MM.1S (cell line): ENCODE data around the gene APBB2.

Experiments used
- DNase-seq: peaks from one replicate; pipeline ENCODE4 v3.0.0-alpha.2; 2015
- H2AFZ ChIP-seq: fragments of 300-600 bp; sonication (generic); 2 replicates; pipeline ENCODE4 v1.6.0; 2016; ENCODE audit warnings: antibody characterized with exemption, low read length
- H3F3A ChIP-seq: fragments of 300-600 bp; sonication (generic); 2 replicates; pipeline ENCODE4 v1.6.1; 2016; ENCODE audit warnings: mild to moderate bottlenecking, antibody characterized with exemption, low read length, moderate library complexity, mixed read lengths; ENCODE audit not compliant: insufficient read depth
- H3K27ac ChIP-seq: fragments of 300-600 bp; sonication (generic); 2 replicates; pipeline ENCODE4 v1.5.1; 2016; ENCODE audit warnings: mild to moderate bottlenecking, low read length
- H3K27me3 ChIP-seq: fragments of 300-600 bp; sonication (generic); replicated peaks from 2 replicates; pipeline ENCODE4 v1.6.0; 2016; ENCODE audit warnings: low read length; ENCODE audit not compliant: insufficient read depth
- H3K36me3 ChIP-seq: fragments of 300-600 bp; sonication (generic); replicated peaks from 2 replicates; pipeline ENCODE4 v1.6.1; 2016; ENCODE audit warnings: mild to moderate bottlenecking, low read length, mixed read lengths; ENCODE audit not compliant: insufficient read depth
- H3K4me1 ChIP-seq: fragments of 300-600 bp; sonication (generic); 2 replicates; pipeline ENCODE4 v1.6.1; 2016; ENCODE audit warnings: low read length, mixed read lengths
- H3K4me2 ChIP-seq: fragments of 300-600 bp; sonication (generic); 2 replicates; pipeline ENCODE4 v1.6.0; 2016; ENCODE audit warnings: low read depth, low read length
- H3K4me3 ChIP-seq: fragments of 300-600 bp; sonication (generic); 2 replicates; pipeline ENCODE4 v1.5.1; 2016; ENCODE audit warnings: low read length, mixed read lengths
- H3K79me2 ChIP-seq: fragments of 300-600 bp; sonication (generic); 2 replicates; pipeline ENCODE4 v1.6.1; 2016; ENCODE audit warnings: mixed run types, low read length, mixed read lengths
- H3K9ac ChIP-seq: fragments of 300-600 bp; sonication (generic); 2 replicates; pipeline ENCODE4 v1.6.1; 2016; ENCODE audit warnings: low read length, mixed read lengths
- H3K9me2 ChIP-seq: fragments of 300-600 bp; sonication (generic); replicated peaks from 2 replicates; pipeline ENCODE4 v1.6.1; 2016; ENCODE audit warnings: mild to moderate bottlenecking, low read length, mixed read lengths; ENCODE audit not compliant: insufficient read depth
- H3K9me3 ChIP-seq: fragments of 300-600 bp; sonication (generic); replicated peaks from 2 replicates; pipeline ENCODE4 v1.6.1; 2016; ENCODE audit warnings: mild to moderate bottlenecking, low read length, mixed read lengths; ENCODE audit not compliant: insufficient read depth
- H4K20me1 ChIP-seq: fragments of 300-600 bp; sonication (generic); 2 replicates; pipeline ENCODE4 v1.6.1; 2016; ENCODE audit warnings: mild to moderate bottlenecking, low read length, moderate library complexity, mixed read lengths; ENCODE audit not compliant: insufficient read depth
- EZH2 ChIP-seq: fragments of 300-600 bp; sonication (generic); optimal IDR thresholded peaks from 2 replicates; pipeline ENCODE3; 2017; ENCODE audit warnings: low read depth, mild to moderate bottlenecking, antibody characterized with exemption, low read length, mixed read lengths
- EZH2phosphoT487 ChIP-seq: fragments of 300-600 bp; sonication (generic); IDR thresholded peaks from 2 replicates; pipeline ENCODE4 v1.6.1; 2018; ENCODE audit warnings: antibody characterized with exemption, low read length
- TF ChIP-seq, protein P1 (sequence below): fragments of 300-600 bp; sonication (generic); IDR thresholded peaks from 2 replicates; pipeline ENCODE4 v1.5.1; 2016; ENCODE audit warnings: antibody characterized with exemption, low read length, mixed read lengths

APBB2 gene

DNA sequence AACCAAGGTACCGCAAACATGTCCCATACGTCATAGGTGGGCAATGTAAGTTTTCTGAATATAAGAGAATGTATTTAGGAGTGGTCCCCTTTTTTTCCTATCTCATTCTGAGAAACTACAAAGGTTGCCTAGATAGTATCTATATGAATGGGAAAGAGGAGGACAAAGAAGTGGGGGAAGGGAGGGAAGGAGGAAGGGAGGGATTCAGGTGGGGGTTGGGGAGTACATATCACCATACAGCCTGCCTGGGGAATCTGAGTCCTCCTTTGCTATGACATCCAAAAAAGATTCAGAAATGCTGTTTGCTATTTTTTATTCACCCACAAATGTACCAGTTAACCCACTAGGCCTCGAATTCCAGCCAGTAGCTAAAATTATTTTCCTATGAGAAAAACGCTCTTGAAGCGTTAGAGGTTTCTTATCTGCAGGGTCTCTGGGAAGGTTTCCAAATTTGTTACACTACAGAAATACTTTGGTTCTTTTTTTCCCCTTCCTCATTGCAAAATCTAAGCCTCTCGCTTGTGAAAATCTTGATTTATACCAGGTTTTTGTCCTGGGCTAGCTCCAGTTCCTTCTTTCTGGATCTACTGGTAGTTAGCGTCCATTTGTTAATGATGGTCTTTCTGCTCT is 251.7 kb downstream of the APBB2 start:
- H3K9me3 ChIP-seq, result no peaks in the 10 kb centered on the region
- no peaks in the 10 kb centered on the region for H3K36me3 ChIP-seq
- no peaks in the 10 kb centered on the region for H3K79me2 ChIP-seq
- no peak overlapping the region for H3K9ac ChIP-seq
- no peak for DNase-seq
- no peak overlapping the region for H2AFZ ChIP-seq
- no peaks in the 10 kb centered on the region for H3F3A ChIP-seq
- no peak overlapping the region for H3K4me2 ChIP-seq
- H3K4me1 ChIP-seq, result no peaks in the 10 kb centered on the region
- TF ChIP-seq, protein P1, sequence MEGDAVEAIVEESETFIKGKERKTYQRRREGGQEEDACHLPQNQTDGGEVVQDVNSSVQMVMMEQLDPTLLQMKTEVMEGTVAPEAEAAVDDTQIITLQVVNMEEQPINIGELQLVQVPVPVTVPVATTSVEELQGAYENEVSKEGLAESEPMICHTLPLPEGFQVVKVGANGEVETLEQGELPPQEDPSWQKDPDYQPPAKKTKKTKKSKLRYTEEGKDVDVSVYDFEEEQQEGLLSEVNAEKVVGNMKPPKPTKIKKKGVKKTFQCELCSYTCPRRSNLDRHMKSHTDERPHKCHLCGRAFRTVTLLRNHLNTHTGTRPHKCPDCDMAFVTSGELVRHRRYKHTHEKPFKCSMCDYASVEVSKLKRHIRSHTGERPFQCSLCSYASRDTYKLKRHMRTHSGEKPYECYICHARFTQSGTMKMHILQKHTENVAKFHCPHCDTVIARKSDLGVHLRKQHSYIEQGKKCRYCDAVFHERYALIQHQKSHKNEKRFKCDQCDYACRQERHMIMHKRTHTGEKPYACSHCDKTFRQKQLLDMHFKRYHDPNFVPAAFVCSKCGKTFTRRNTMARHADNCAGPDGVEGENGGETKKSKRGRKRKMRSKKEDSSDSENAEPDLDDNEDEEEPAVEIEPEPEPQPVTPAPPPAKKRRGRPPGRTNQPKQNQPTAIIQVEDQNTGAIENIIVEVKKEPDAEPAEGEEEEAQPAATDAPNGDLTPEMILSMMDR, result no peak
- no peak for TF ChIP-seq EZH2phosphoT487
- TF ChIP-seq EZH2, result no peak
- no peak overlapping the region for H3K27ac ChIP-seq
- H3K4me3 ChIP-seq, result no peak overlapping the region
- no peaks in the 10 kb centered on the region for H4K20me1 ChIP-seq
- no peaks in the 10 kb centered on the region for H3K9me2 ChIP-seq
- no peaks in the 10 kb centered on the region for H3K27me3 ChIP-seq

DNA sequence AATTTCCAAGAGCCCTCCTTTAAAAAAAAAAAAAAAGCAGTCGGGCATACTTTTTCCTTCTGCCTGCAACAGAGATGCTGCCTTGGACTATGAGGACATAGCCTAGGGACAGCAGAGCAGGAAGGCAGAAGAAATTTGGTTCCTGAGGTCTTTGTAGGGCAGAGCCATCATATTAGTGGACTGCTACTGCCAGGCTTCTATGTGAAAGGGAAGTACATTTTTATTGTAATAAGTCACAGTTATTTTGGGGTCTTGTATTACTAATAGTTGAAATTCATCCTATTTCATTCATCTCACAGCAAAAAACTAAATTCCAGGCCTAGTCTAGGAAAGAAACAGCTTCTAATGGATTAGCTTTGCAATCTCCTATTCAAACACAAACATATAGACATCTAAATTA is 253.4 kb downstream of the APBB2 start:
- no peak overlapping the region for H3K9ac ChIP-seq
- H3K9me3 ChIP-seq, result no peaks in the 10 kb centered on the region
- H3K4me3 ChIP-seq, result no peak overlapping the region
- no peak overlapping the region for H2AFZ ChIP-seq
- no peaks in the 10 kb centered on the region for H3K79me2 ChIP-seq
- TF ChIP-seq, protein P1, result no peak
- no peak for TF ChIP-seq EZH2
- TF ChIP-seq EZH2phosphoT487, result no peak
- no peak overlapping the region for H3K4me2 ChIP-seq
- H3K27me3 ChIP-seq, result no peaks in the 10 kb centered on the region
- no peak for DNase-seq
- no peak overlapping the region for H3K27ac ChIP-seq
- H3K36me3 ChIP-seq, result no peaks in the 10 kb centered on the region
- no peaks in the 10 kb centered on the region for H3K9me2 ChIP-seq
- H3K4me1 ChIP-seq, result no peaks in the 10 kb centered on the region
- no peaks in the 10 kb centered on the region for H4K20me1 ChIP-seq
- no peaks in the 10 kb centered on the region for H3F3A ChIP-seq

DNA sequence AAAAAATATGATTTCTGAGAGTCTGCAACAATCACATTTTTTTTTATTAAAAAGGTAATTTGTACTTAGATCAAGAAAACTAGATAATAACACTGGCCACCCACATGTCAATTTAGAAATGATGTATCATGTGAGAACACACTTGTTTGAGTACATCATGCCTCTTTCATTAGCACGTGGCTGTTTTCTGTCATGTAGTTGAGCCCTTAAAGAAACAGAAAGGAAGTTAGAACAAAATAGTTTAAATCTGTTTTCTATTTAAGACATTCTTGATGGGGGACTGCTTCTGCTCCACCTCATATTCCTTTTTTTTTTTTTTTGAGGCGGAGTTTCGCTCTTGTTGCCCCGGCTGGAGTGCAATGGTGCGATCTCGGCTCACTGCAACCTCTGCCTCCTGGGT is 257.1 kb downstream of the APBB2 start:
- Histone ChIP-seq H4K20me1 (no peaks in the 10 kb centered on the region), H3K36me3 (no peaks in the 10 kb centered on the region), H2AFZ (no peak overlapping the region), H3K9me2 (no peaks in the 10 kb centered on the region), H3K9ac (no peak overlapping the region), H3K4me1 (no peaks in the 10 kb centered on the region), H3K4me3 (no peak overlapping the region), H3K27ac (no peak overlapping the region), H3F3A (no peaks in the 10 kb centered on the region), H3K4me2 (no peak overlapping the region), H3K9me3 (no peaks in the 10 kb centered on the region), H3K27me3 (no peaks in the 10 kb centered on the region), H3K79me2 (no peaks in the 10 kb centered on the region)
- TF ChIP-seq EZH2 (no peak), EZH2phosphoT487 (no peak)
- TF ChIP-seq, protein P1, result no peak
- DNase-seq, result no peak
